HUES48 (cell line): ENCODE data around the gene C7.
"Not testable (repeated sequence)": the region's sequence is repeated elsewhere in the genome, so short reads cannot be mapped to it uniquely, and the experiment has no call there.

Source experiments
- H3K27ac ChIP-seq: one replicate; pipeline ENCODE4 v1.7.0; 2013; ENCODE audit warnings: low read depth, low read length, inconsistent platforms
- H3K27me3 ChIP-seq: 2 replicates; pipeline ENCODE4 v1.6.1; 2013; ENCODE audit warnings: mild to moderate bottlenecking, low read length; ENCODE audit not compliant: control insufficient read depth, insufficient read depth
- H3K36me3 ChIP-seq: 2 replicates; pipeline ENCODE4 v1.6.1; 2013; ENCODE audit warnings: low read length; ENCODE audit not compliant: control insufficient read depth, insufficient read depth
- H3K4me1 ChIP-seq: 2 replicates; pipeline ENCODE4 v1.6.1; 2013; ENCODE audit warnings: mild to moderate bottlenecking, low read length; ENCODE audit not compliant: control insufficient read depth, insufficient read depth
- H3K4me3 ChIP-seq: 2 replicates; pipeline ENCODE4 v1.5.1; 2013; ENCODE audit warnings: mild to moderate bottlenecking, low read depth, low read length
- H3K9ac ChIP-seq: 2 replicates; pipeline ENCODE4 v1.6.1; 2013; ENCODE audit warnings: mild to moderate bottlenecking, low read depth, low read length, moderate library complexity
- H3K9me3 ChIP-seq: 2 replicates; pipeline ENCODE4 v1.6.1; 2013; ENCODE audit warnings: low read length; ENCODE audit not compliant: control insufficient read depth, insufficient read depth

Gene C7

DNA sequence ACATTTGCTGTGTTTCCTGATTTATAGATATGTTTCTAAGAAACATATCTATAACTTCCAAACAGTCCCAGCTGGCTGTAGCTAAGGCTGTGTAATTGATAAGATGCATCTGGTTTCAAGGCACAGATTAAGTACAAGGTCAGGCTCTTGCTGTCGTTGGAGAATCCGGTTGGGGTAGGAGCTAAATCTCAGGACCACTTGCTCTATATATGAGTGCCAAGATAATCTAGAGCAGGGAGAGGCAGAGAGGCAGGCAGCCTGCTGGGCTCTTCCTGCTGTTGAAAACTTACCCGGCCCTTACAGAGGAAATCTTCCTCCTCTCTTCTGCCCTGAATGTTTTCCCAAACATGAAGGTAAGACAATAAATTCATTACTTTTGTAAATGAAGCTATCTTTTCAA lies at the start of gene C7:
TSS of gene C7 (plus strand) at position 234 of the 400 bp plus-strand sequence. CDS start at position 348, 114 bp downstream.
- Histone ChIP-seq H3K27me3 (no peaks in the 10 kb centered on the region), H3K4me1 (peaks cover 13% of the 10 kb centered on the region), H3K36me3 (no peaks in the 10 kb centered on the region), H3K27ac (no peak within 1 kb of the TSS), H3K9ac (no peak within 1 kb of the TSS), H3K4me3 (no peak within 1 kb of the TSS), H3K9me3 (no peaks in the 10 kb centered on the region)

DNA sequence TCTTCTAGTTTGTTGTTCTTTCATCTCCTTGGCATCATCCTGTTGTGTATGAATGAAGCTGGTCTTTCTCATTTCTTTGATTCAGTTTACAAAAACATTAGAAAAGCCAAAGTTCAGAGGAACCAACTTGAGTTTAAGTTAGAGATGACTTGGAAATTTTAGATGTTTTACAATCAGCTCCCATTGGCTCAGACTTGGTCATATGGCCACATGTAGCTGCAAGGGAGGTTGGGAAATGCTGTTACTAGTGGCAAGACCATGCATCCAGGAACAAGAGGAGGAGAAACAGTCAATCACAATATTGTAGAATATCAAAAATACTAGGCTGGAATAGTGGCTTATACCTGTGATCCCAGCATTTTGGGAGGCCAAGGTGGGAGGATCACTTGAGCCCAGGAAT lies 48.6 kb upstream of the C7 start:
- Histone ChIP-seq H3K27me3 (no peaks in the 10 kb centered on the region), H3K27ac (no peak overlapping the region), H3K9ac (no peak overlapping the region)

GRCh38 chr5:40865004-40865403 lies 44.3 kb upstream of the C7 start:
- H3K36me3 ChIP-seq, H3K27me3 ChIP-seq, H3K9ac ChIP-seq, H3K4me3 ChIP-seq, H3K4me1 ChIP-seq, H3K9me3 ChIP-seq, H3K27ac ChIP-seq: not testable (repeated sequence)

More for the DNA sequence above, 48.6 kb upstream of the C7 start:
- H3K4me3 ChIP-seq = no peak overlapping the region
- H3K4me1 ChIP-seq = no peaks in the 10 kb centered on the region
- H3K36me3 ChIP-seq = no peaks in the 10 kb centered on the region
- H3K9me3 ChIP-seq = no peaks in the 10 kb centered on the region

- peaks cover 5% of the 10 kb centered on the region; the same call in 1 of the 2 replicates for H3K4me1 ChIP-seq
- no peak overlapping the region for H3K9ac ChIP-seq
- H3K36me3 ChIP-seq = no peaks in the 10 kb centered on the region
- no peaks in the 10 kb centered on the region; the same call in 1 of the 2 replicates for H3K9me3 ChIP-seq
- H3K4me3 ChIP-seq = no peak overlapping the region
- H3K27me3 ChIP-seq = no peaks in the 10 kb centered on the region
- H3K27ac ChIP-seq = no peak overlapping the region
Observed at GRCh38 chr5:40866844-40867243, 42.5 kb upstream of the C7 start.

GRCh38 chr5:40869384-40869783 lies 39.9 kb upstream of the C7 start:
- Histone ChIP-seq H3K9me3 (no peaks in the 10 kb centered on the region; the same call in 1 of the 2 replicates), H3K9ac (no peak overlapping the region), H3K27me3 (no peaks in the 10 kb centered on the region), H3K27ac (no peak overlapping the region), H3K36me3 (no peaks in the 10 kb centered on the region), H3K4me1 (peaks cover 5% of the 10 kb centered on the region; the same call in 1 of the 2 replicates), H3K4me3 (no peak overlapping the region)

DNA sequence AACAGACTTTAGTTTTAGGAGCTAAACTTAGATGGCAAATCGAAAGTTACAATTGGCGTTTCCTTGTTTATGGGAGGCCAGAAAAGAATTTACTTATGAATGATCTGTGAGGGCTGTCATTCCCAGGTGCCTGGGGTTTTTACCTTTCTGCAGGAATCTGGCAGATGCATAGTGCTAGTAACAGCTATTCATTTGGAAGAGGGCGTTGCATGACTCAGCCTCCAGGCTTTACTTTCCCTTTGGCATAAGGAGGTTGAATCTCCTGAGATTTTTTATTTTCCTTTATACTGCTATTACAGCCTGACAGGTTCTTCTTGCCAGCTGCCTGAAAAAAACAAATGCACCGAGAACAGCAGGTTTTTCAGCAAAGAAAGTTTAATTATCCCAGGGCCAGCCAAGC lies 38.1 kb upstream of the C7 start:
- peak overlapping the region; percentile 27 for H3K27ac ChIP-seq
- H3K36me3 ChIP-seq = no peaks in the 10 kb centered on the region
- peaks cover 5% of the 10 kb centered on the region; the same call in 1 of the 2 replicates for H3K4me1 ChIP-seq
- H3K4me3 ChIP-seq = no peak overlapping the region
- no peaks in the 10 kb centered on the region; the same call in 1 of the 2 replicates for H3K9me3 ChIP-seq
- H3K9ac ChIP-seq = no peak overlapping the region
- no peaks in the 10 kb centered on the region for H3K27me3 ChIP-seq

- not testable (repeated sequence) for H3K9me3 ChIP-seq, H3K27ac ChIP-seq, H3K4me1 ChIP-seq, H3K27me3 ChIP-seq, H3K36me3 ChIP-seq, H3K4me3 ChIP-seq, H3K9ac ChIP-seq
Observed at GRCh38 chr5:40872253-40872652, 37.0 kb upstream of the C7 start.

DNA sequence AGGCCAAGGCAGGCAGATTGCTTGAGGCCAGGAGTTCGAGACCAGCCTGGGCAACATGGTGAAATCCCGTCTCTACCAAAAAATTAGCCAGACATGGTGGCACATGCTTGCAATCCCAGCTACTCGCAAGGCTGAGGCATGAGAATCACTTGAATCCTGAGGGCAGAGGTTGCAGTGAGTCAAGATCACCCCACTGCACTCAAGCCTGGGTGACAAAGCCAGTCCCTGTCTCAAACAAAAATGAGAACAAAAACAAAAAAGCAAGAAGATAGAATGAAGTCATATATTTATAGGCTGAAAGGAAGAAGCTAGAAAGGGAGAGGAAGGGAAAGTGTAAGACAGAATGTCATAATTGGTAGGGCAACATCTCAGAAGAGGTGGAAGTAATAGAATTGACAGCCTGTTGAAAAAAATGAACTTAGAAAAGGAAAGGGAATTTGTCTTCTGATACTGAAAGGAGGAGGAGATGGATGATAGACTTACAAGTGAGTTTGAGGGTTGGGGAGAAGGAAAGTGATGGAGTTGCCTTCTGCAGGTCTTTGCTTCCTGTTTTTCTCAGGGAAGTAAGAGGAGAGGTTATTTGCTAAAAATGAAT lies 35.9 kb upstream of the C7 start:
- peaks cover 5% of the 10 kb centered on the region; the same call in 1 of the 2 replicates for H3K4me1 ChIP-seq
- peaks cover 5% of the 10 kb centered on the region; the same call in 1 of the 2 replicates for H3K9me3 ChIP-seq
- no peaks in the 10 kb centered on the region for H3K27me3 ChIP-seq
- H3K36me3 ChIP-seq = no peaks in the 10 kb centered on the region
- no peak overlapping the region for H3K4me3 ChIP-seq
- no peak overlapping the region for H3K9ac ChIP-seq
- no peak overlapping the region for H3K27ac ChIP-seq

DNA sequence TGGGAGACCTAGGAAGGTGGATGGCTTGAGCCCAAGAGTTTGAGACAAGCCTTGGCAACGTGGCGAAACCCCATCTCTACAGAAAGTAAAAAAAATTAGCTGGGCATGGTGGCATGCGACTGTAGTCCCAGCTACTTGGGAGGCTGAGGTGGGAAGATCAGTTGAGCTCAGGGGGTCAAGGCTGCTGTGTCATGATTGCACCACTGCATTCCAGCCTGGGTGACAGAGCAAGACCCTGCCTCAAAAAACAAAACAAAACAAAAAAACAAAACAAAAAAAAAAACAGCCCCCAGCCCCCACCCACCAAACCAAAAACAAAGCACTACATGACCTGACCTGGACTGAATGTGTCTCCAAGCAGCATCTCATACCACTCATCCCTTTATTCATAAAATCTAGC lies 33.3 kb upstream of the C7 start:
- Histone ChIP-seq H3K27me3 (no peaks in the 10 kb centered on the region), H3K9ac (no peak overlapping the region), H3K4me1 (peaks cover 2% of the 10 kb centered on the region; the same call in 1 of the 2 replicates), H3K27ac (no peak overlapping the region), H3K9me3 (peaks cover 5% of the 10 kb centered on the region; the same call in 1 of the 2 replicates), H3K4me3 (no peak overlapping the region), H3K36me3 (no peaks in the 10 kb centered on the region)

DNA sequence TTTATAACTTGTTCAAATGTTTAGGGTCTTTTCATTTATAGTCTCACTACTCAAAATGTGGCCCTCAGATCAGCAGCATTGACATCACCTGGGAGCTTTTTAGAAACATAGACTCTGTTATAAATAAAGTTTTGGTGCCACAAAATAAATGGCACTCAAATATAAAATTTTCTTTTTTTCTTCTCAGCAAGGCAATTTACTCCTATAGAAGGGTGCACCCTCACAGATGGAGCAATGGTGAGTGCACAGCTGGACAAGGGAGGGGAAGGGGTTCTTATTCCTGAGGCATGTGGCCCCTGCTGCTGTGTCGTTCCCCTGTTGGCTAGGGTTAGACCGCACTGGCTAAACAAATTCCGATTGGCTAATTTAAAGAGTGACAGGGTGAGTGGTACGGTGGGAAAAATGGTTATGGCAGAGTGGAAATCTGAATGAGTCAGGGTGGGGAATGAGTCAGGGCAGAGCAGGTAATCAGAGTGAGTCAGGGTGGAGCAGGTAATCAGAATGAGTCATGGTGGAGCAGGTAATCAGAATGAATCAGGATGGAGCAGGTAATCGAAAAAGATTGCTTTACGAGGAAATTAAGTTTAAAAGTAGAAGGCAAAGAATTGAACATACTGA lies 31.8 kb upstream of the C7 start:
- Histone ChIP-seq H3K4me1 (no peaks in the 10 kb centered on the region), H3K36me3 (no peaks in the 10 kb centered on the region), H3K4me3 (no peak overlapping the region), H3K9me3 (peaks cover 14% of the 10 kb centered on the region), H3K27me3 (no peaks in the 10 kb centered on the region), H3K9ac (no peak overlapping the region), H3K27ac (no peak overlapping the region)

DNA sequence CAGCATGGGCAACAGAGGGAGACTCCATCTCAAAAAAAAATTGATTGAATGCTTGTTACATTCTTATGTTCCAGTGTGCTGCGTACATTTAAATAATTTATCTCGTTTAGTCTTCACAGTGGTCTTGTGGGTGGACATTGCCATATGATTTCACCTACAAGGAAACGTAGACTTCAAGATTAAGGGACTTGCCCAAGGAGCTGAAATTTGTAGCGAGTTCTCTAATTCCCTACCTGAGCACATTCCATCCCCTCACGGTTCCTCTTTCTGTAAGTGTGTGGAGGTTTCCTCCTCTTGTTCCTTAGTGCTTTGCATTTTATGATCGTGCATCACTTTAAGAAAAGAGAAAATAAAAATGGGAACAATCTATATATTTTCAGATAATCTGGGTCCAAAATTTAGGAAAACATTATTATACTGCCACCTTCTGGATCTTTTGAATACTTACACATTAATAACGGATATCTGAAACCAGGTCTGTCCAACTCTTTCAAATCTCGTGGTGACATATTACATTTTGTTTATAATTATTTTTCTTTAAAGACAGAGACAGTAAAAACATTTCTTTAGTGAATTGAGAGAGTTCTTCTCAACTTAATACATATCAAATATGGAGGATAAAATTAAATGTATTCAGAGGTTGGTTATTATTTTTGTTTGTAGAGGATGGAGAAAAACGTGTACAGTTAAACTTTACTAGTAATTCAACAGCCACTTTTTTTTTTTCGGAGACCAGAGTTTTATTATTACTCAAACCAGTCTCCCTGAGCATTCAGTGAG lies 29.9 kb upstream of the C7 start:
- H3K27ac ChIP-seq = no peak overlapping the region
- no peak overlapping the region for H3K9ac ChIP-seq
- H3K4me1 ChIP-seq = no peaks in the 10 kb centered on the region
- no peaks in the 10 kb centered on the region for H3K27me3 ChIP-seq
- H3K4me3 ChIP-seq = no peak overlapping the region
- no peaks in the 10 kb centered on the region for H3K36me3 ChIP-seq
- peaks cover 24% of the 10 kb centered on the region for H3K9me3 ChIP-seq
